Ovary (tissue), 9 donors: ENCODE data around the gene TOMM7. TPM values are rescaled to one million over a fixed set of nuclear protein-coding genes. Genes with fewer than 3 reads are reported as not detected.

Source experiments
- DNase-seq, 5 donors: peaks; one replicate each; pipeline ENCODE4 v3.0.0-alpha.2; 2019 to 2020
- H3K27ac ChIP-seq, 2 donors: fragments of 200-600 bp; one replicate each; pipeline versions ENCODE4 v1.5.1 to v1.8.0; 2019 to 2022
- H3K27me3 ChIP-seq: fragments of 200-600 bp; one replicate; pipeline ENCODE4 v1.8.0; 2022
- H3K36me3 ChIP-seq: fragments of 200-600 bp; sonication (generic); one replicate; pipeline ENCODE4 v1.5.1; 2019
- H3K4me1 ChIP-seq: one replicate; pipeline ENCODE4 v1.8.1; 2013; ENCODE audit warnings: mild to moderate bottlenecking, moderate library complexity; ENCODE audit not compliant: insufficient read depth
- H3K4me3 ChIP-seq: fragments of 200-600 bp; sonication (generic); one replicate; pipeline ENCODE4 v1.5.1; 2017
- H3K9me3 ChIP-seq, 2 donors: fragments of 200-600 bp in 1 of 2; sonication (generic) in 1 of 2; one replicate each; pipeline versions ENCODE4 v1.5.1 to v1.8.1; 2013 to 2019; ENCODE audit warnings: mild to moderate bottlenecking in 1 of 2, moderate library complexity in 1 of 2
- CTCF ChIP-seq, 3 donors: fragments of 450-650 bp in 2 of 3; fragments of 200-600 bp in 1 of 3; IDR thresholded peaks; one replicate each; pipeline versions ENCODE4 v1.5.1 to v1.8.0; 2016 to 2022; ENCODE audit warnings: antibody characterized with exemption in 3 of 3, mild to moderate bottlenecking in 1 of 3
- EP300 ChIP-seq: sonication (generic); formaldehyde crosslinking; IDR thresholded peaks from one replicate; pipeline ENCODE4 v1.6.1; 2017; ENCODE audit warnings: antibody characterized with exemption
- POLR2A ChIP-seq: fragments of 450-650 bp; IDR thresholded peaks from one replicate; pipeline ENCODE4 v1.6.1; 2017; ENCODE audit warnings: antibody characterized with exemption, mild to moderate bottlenecking, moderate library complexity
- WGBS, 3 donors: extraction: QIAGEN DNeasy Blood & Tissue Kit in 1 of 3; methylation state at CpG; one replicate each; pipeline versions ENCODE4 v1.1.5 to v1.1.7; 2013 to 2017; 5-methylcytosine and 5-hydroxymethylcytosine counted together
- intact Hi-C, 4 donors: fragments of 100-400 bp; cut with DNase I; formaldehyde crosslinking; loops; one replicate each; pipeline versions ENCODE4 v1.11.0 to v1.15.1; 2022 to 2023
- polyA plus RNA-seq, 2 donors: library from polyadenylated mRNA; stranded (reverse); fragments of 200-250 nt in 1 of 2; fragments of 350-450 nt in 1 of 2; fragmentation: Illumina TruSeq in 1 of 2; extraction: RNeasy Lipid Tissue Mini Kit (QIAGEN cat#74804) in 1 of 2; gene quantifications; one replicate each; pipeline ENCODE4 v1.2.3, GENCODE V29; 2013 to 2014
- total RNA-seq, 7 donors: library from RNA; depleted of rRNA in 2 of 7; stranded (reverse); fragments of >200 nt in 2 of 7; fragmentation: NEBNext Ultra II Directional in 3 of 7; extraction: Animal tissue kit (Norgen Biotek cat#: 25700) in 3 of 7; gene quantifications; one replicate each; pipeline versions ENCODE4 v1.1.0 to v1.2.4, GENCODE V29; 2016 to 2023
- donor health status: DM: no; HTN: no; CAD: no; lungs with moderate emphysema.
- donor health status: DM: no; HTN: no; CAD: no.
- donor health status: Bipolar disorder and iron deficiency.
- donor health status: DM: yes; HTN: yes; CAD: no.
- donor health status: DM: no; HTN: no; CAD: no.
- donor health status: DM: yes; HTN: yes; CAD: no.

TOMM7 gene
- total and polyA plus RNA-seq, 9 donors = 267 to 869 (median 586) TPM

DNA sequence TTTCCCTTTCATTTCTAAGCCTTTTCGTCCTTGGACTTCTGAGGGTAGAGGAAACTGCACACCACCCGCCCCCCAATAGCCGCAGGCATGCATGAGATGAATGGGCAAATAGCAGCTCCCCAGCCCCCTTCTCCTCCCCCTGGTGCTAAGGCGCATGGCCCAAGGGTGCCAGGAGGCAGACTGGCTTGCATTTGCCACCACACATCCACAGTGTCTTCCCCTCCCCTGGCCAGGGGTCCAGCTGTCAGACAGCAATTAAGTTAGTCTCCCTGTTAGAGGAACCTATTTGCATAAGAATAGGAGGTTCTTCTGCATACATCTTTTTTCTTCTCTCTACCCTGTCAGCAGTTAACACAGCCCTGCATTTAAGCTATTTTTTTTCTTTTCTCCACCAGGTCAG lies 20.2 kb downstream of the TOMM7 start:
- 89 to 93% (median 92%) methylated on average over 4 of the region's 4 CpGs for WGBS, 3 donors
- Histone ChIP-seq H3K27me3 (no peaks in the 10 kb centered on the region), H3K9me3 (no peaks in the 10 kb centered on the region), H3K27ac (no peak overlapping the region), H3K36me3 (no peaks in the 10 kb centered on the region), H3K4me3 (no peak overlapping the region), H3K4me1 (no peaks in the 10 kb centered on the region)
- no peak for DNase-seq
- intact Hi-C loops = no loop called here
- no peak for TF ChIP-seq EP300
- no peak for TF ChIP-seq CTCF (IDR thresholded peaks at IDR 0.05)
- no peak for TF ChIP-seq POLR2A

- H3K9me3 ChIP-seq = no peaks in the 10 kb centered on the region
- TF ChIP-seq CTCF (IDR thresholded peaks at IDR 0.05) = no peak
- TF ChIP-seq EP300 = no peak
- TF ChIP-seq POLR2A = no peak
- intact Hi-C loops = no loop called here
- H3K4me3 ChIP-seq = no peak overlapping the region
- no peak for DNase-seq
- WGBS, 3 donors = 93 to 96% (median 96%) methylated on average over 4 of the region's 4 CpGs
- H3K27me3 ChIP-seq = no peaks in the 10 kb centered on the region
- H3K4me1 ChIP-seq = no peaks in the 10 kb centered on the region
- no peak overlapping the region for H3K27ac ChIP-seq
- H3K36me3 ChIP-seq = no peaks in the 10 kb centered on the region
Measured at GRCh38 chr7:22801912-22802311, 20.7 kb downstream of the TOMM7 start.

DNA sequence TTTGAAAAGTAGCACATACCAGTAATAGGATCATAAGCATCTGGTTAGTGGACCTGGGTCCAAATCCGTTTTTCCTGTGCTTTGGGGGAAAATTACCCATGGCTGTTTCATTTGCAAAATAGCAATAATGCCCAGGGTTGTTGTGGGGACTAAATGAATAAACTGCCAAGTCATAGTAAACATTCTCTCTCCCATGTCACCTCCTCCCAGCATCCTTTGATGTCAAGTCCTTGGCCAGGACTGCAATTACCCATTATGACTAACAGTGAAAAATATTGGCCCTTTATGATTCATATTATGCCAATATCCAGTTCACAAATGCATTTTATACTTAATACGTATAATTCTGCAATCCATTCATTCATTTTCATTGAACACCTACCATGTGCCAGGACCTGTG lies 23.0 kb downstream of the TOMM7 start:
- Histone ChIP-seq H3K27me3 (no peaks in the 10 kb centered on the region), H3K9me3 (no peaks in the 10 kb centered on the region), H3K27ac (no peak overlapping the region), H3K36me3 (no peaks in the 10 kb centered on the region), H3K4me3 (no peak overlapping the region), H3K4me1 (no peaks in the 10 kb centered on the region)
- TF ChIP-seq POLR2A = no peak
- no peak for TF ChIP-seq CTCF (IDR thresholded peaks at IDR 0.05)
- TF ChIP-seq EP300 = no peak
- DNase-seq = no peak
- intact Hi-C loops = no loop called here
- 87 to 90% (median 87%) methylated on average over 2 of the region's 2 CpGs for WGBS, 3 donors

GRCh38 chr7:22793593-22794462 lies 28.8 kb downstream of the TOMM7 start:
- Histone ChIP-seq H3K27me3 (no peaks in the 10 kb centered on the region), H3K36me3 (no peaks in the 10 kb centered on the region), H3K9me3 (no peaks in the 10 kb centered on the region), H3K27ac (no peak overlapping the region), H3K4me1 (no peaks in the 10 kb centered on the region), H3K4me3 (no peak overlapping the region)
- 89 to 94% (median 91%) methylated on average over 5 of the region's 5 CpGs for WGBS, 3 donors
- no peak for TF ChIP-seq EP300
- no peak for TF ChIP-seq POLR2A
- no peak for TF ChIP-seq CTCF (IDR thresholded peaks at IDR 0.05)
- intact Hi-C loops = no loop called here
- no peak for DNase-seq
